ENCODE results near the gene TIA1.
"Not testable (repeated sequence)": the region's sequence is repeated elsewhere in the genome, so short reads cannot be mapped to it uniquely, and the experiment has no call there.

Gene TIA1

GRCh38 chr2:70248181-70248847 lies at the start of gene TIA1:
Gene TIA1, minus strand, starts transcription at chr2:70248628. Its CDS starts 198 bp downstream, at chr2:70248430.
- in situ Hi-C loops (cut with MboI; ENCODE audit: low sequenced_read_pairs): no loop called here

GRCh38 chr2:70297828-70298227 lies 49.4 kb upstream of the TIA1 start:
- in situ Hi-C loops (cut with MboI; ENCODE audit: low sequenced_read_pairs): loop anchor here (25.0 kb wide), 2 partner anchors 386 to 561 kb away; partner anchors contain the start of genes ANXA4 and MXD1

GRCh38 chr2:70283500-70284191 lies 35.2 kb upstream of the TIA1 start:
- in situ Hi-C loops (cut with MboI; ENCODE audit: low sequenced_read_pairs): loop anchor here (25.0 kb wide), 2 partner anchors 371 to 546 kb away; partner anchors contain the start of genes ANXA4 and MXD1

- in situ Hi-C loops (cut with MboI; ENCODE audit: low sequenced_read_pairs): loop anchor here (25.0 kb wide), 2 partner anchors 370 to 545 kb away; partner anchors contain the start of genes ANXA4 and MXD1
These were observed 34.0 kb upstream of the TIA1 start for GRCh38 chr2:70282439-70282838.

GRCh38 chr2:70280242-70280798 lies 31.9 kb upstream of the TIA1 start:
- in situ Hi-C loops (cut with MboI; ENCODE audit: low sequenced_read_pairs): loop anchor here (25.0 kb wide), 2 partner anchors 368 to 543 kb away; partner anchors contain the start of genes ANXA4 and MXD1

GRCh38 chr2:70270323-70270722 lies 21.9 kb upstream of the TIA1 start:
- in situ Hi-C loops (cut with MboI; ENCODE audit: low sequenced_read_pairs): no loop called here

GRCh38 chr2:70269422-70270302 lies 21.2 kb upstream of the TIA1 start:
- in situ Hi-C loops (cut with MboI; ENCODE audit: low sequenced_read_pairs): not testable (repeated sequence)

- in situ Hi-C loops (cut with MboI; ENCODE audit: low sequenced_read_pairs): not testable (repeated sequence)
These were observed 18.5 kb upstream of the TIA1 start for GRCh38 chr2:70266925-70267324.

- in situ Hi-C loops (cut with MboI; ENCODE audit: low sequenced_read_pairs): no loop called here
These were observed 13.1 kb upstream of the TIA1 start for GRCh38 chr2:70261501-70261900.

GRCh38 chr2:70258532-70258875 lies 10.1 kb upstream of the TIA1 start:
- in situ Hi-C loops (cut with MboI; ENCODE audit: low sequenced_read_pairs): no loop called here

- in situ Hi-C loops (cut with MboI; ENCODE audit: low sequenced_read_pairs): no loop called here
These were observed 7.3 kb upstream of the TIA1 start for GRCh38 chr2:70255637-70256314.

GRCh38 chr2:70250434-70250833 lies 2.0 kb upstream of the TIA1 start:
- in situ Hi-C loops (cut with MboI; ENCODE audit: low sequenced_read_pairs): no loop called here

GRCh38 chr2:70247364-70248180 lies 856 bp downstream of the TIA1 start:
- in situ Hi-C loops (cut with MboI; ENCODE audit: low sequenced_read_pairs): no loop called here

GRCh38 chr2:70243806-70244584 lies 4.4 kb downstream of the TIA1 start:
- in situ Hi-C loops (cut with MboI; ENCODE audit: low sequenced_read_pairs): no loop called here

GRCh38 chr2:70242552-70242951 lies 5.9 kb downstream of the TIA1 start:
- in situ Hi-C loops (cut with MboI; ENCODE audit: low sequenced_read_pairs): no loop called here

GRCh38 chr2:70241340-70241739 lies 7.1 kb downstream of the TIA1 start:
- in situ Hi-C loops (cut with MboI; ENCODE audit: low sequenced_read_pairs): no loop called here

- in situ Hi-C loops (cut with MboI; ENCODE audit: low sequenced_read_pairs): no loop called here
These were observed 7.8 kb downstream of the TIA1 start for GRCh38 chr2:70240599-70240998.

- in situ Hi-C loops (cut with MboI; ENCODE audit: low sequenced_read_pairs): no loop called here
These were observed 14.5 kb downstream of the TIA1 start for GRCh38 chr2:70233926-70234325.

GRCh38 chr2:70226781-70227180 lies 21.6 kb downstream of the TIA1 start:
- in situ Hi-C loops (cut with MboI; ENCODE audit: low sequenced_read_pairs): no loop called here

Measured in HL-60/S4 (cell line).